ENCODE measurements around the gene JOSD2. TPM values are rescaled to one million over a fixed set of nuclear protein-coding genes. Genes with fewer than 3 reads are reported as not detected.
A peak's percentile ranks its signal among the peaks of the same experiment; 100 is the strongest.

JOSD2 gene
- total and polyA plus RNA-seq, 2 donors (not counting 1 experiment from before 2014, with no cell fraction given): 25.0 to 32.8 TPM

DNA sequence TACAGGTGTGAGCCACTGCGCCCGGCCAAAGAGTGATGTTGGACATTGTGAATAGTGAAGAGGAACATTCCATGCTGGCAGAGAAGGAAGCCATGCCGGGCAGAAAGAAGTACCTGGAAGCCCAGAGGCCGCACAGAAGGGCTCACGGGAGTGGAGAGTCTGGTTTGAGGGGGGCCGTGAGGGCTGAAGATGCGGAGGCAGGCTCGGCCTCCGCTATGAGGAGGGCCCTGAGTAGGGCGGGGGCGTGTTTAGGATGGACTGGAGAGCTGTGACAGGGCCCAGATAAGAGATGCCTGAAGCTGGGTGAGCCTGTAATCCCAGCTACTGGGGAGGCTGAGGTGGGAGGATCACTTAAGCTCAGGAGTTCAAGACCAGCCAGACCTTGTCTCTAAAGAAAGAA is 1.6 kb downstream of the JOSD2 start:
- Histone ChIP-seq H3K79me2 (ENCODE audit: control insufficient read depth, insufficient read depth, low read length) (no peaks in the 10 kb centered on the region), H2AFZ (ENCODE audit: insufficient read depth, low read depth, low read length, poor library complexity, severe bottlenecking) (no peak overlapping the region), H3K9ac (ENCODE audit: low read length) (no peak overlapping the region), H3K27ac (ENCODE audit: low read length in 2 of 2) (peak overlapping the region in 1 of 2 donors; percentile 39), H3K9me3 (ENCODE audit: control extremely low read depth in 1 of 3, control insufficient read depth in 2 of 3, insufficient read depth in 1 of 3, low read length in 2 of 3) (peaks cover 0 to 4% (median 0%) of the 10 kb centered on the region in 3 donors), H3K4me3 (ENCODE audit: control extremely low read depth in 1 of 5, extremely low read depth in 1 of 5, insufficient read depth in 1 of 5, low read depth in 2 of 5, low read length in 4 of 5) (no peak overlapping the region), H3K4me2 (replicated peaks; ENCODE audit: low read depth, low read length, poor library complexity, severe bottlenecking) (no peak overlapping the region), H3K36me3 (replicated peaks in 1 of 2; ENCODE audit: control extremely low read depth in 1 of 2, control insufficient read depth in 1 of 2, extremely low read depth in 1 of 2, insufficient read depth in 2 of 2, low read length in 1 of 2) (no peaks in the 10 kb centered on the region), H4K20me1 (ENCODE audit: control insufficient read depth, insufficient read depth, low read length, poor library complexity, severe bottlenecking) (no peaks in the 10 kb centered on the region), H3K27me3 (replicated peaks in 1 of 4; ENCODE audit: control extremely low read depth in 1 of 4, control insufficient read depth in 3 of 4, insufficient read depth in 4 of 4, low read length in 3 of 4) (peaks cover 0 to 13% (median 0%) of the 10 kb centered on the region in 4 experiments), H3K4me1 (ENCODE audit: control insufficient read depth in 2 of 2, insufficient read depth in 2 of 2, low read length in 2 of 2) (peaks cover 14 to 20% of the 10 kb centered on the region in 2 donors)
- Mint-ChIP-seq H3K27me3 (peaks cover 2% of the 10 kb centered on the region), H3K9me3 (ENCODE audit: insufficient read depth) (no peaks in the 10 kb centered on the region), H3K4me1 (peaks cover 17% of the 10 kb centered on the region), H3K4me3 (peak overlapping the region; percentile 26), H3K27ac (peak overlapping the region; percentile 42)
- no peak for DNase-seq
- ChIA-PET POLR2A (interaction anchor here (0.7 kb wide), 1 partner anchor 27 kb away, joined by 3 read pairs; no protein-coding TSS in a partner anchor), CTCF (interaction anchor here (0.7 to 1.0 kb wide), 2 partner anchors 49 to 141 kb away, joined by 3 to 5 read pairs; no protein-coding TSS in a partner anchor)
- 89% methylated on average over 11 of the region's 11 CpGs for WGBS (ENCODE audit: insufficient coverage)
- intact Hi-C loops (cut with micrococcal nuclease): no loop called here
- TF ChIP-seq EZH2 (IDR thresholded peaks at IDR 0.05; ENCODE audit: borderline replicate concordance, insufficient read depth, low read depth, low read length, poor library complexity, severe bottlenecking): no peak
- TF ChIP-seq CTCF (IDR thresholded peaks at IDR 0.05): no peak
- no peak for ATAC-seq (ENCODE audit: low read depth)

DNA sequence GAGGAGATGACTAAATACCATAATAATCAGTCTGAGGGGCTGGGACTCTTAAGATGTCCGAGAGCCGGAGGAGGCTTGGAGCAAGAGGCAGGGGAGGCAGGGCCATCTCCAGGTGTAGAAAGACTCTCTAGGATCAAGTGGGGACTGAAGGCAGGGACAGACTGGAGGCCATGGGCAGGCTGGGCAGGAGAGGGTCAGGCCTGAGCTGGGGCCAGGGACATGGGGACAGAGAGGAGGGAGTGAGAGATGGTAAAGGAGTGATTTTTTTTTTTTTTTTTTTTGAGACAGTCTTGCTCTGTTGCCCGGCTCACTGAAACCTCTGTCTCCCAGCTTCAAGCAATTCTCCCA is 2.2 kb downstream of the JOSD2 start:
- peaks cover 0 to 4% (median 0%) of the 10 kb centered on the region in 3 donors for H3K9me3 ChIP-seq (ENCODE audit: control extremely low read depth in 1 of 3, control insufficient read depth in 2 of 3, insufficient read depth in 1 of 3, low read length in 2 of 3)
- DNase-seq (no peak), ATAC-seq (ENCODE audit: low read depth) (no peak)
- H3K4me3 ChIP-seq (ENCODE audit: control extremely low read depth in 1 of 5, extremely low read depth in 1 of 5, insufficient read depth in 1 of 5, low read depth in 2 of 5, low read length in 4 of 5): no peak overlapping the region
- ChIA-PET POLR2A (interaction anchor here (0.6 kb wide), 2 partner anchors 79 to 145 kb away, joined by 3 read pairs; no protein-coding TSS in a partner anchor), CTCF (interaction anchor here (1.0 kb wide), 1 partner anchor 48 kb away, joined by 5 read pairs; no protein-coding TSS in a partner anchor)
- H3K27ac ChIP-seq (ENCODE audit: low read length in 2 of 2): no peak overlapping the region
- Mint-ChIP-seq H3K4me1 (peaks cover 17% of the 10 kb centered on the region), H3K4me3 (no peak overlapping the region), H3K27me3 (no peaks in the 10 kb centered on the region), H3K9me3 (ENCODE audit: insufficient read depth) (no peaks in the 10 kb centered on the region), H3K27ac (peak overlapping the region; percentile 43)
- no peak overlapping the region for H2AFZ ChIP-seq (ENCODE audit: insufficient read depth, low read depth, low read length, poor library complexity, severe bottlenecking)
- no peaks in the 10 kb centered on the region for H4K20me1 ChIP-seq (ENCODE audit: control insufficient read depth, insufficient read depth, low read length, poor library complexity, severe bottlenecking)
- TF ChIP-seq CTCF (IDR thresholded peaks at IDR 0.05) (no peak), EZH2 (IDR thresholded peaks at IDR 0.05; ENCODE audit: borderline replicate concordance, insufficient read depth, low read depth, low read length, poor library complexity, severe bottlenecking) (no peak)
- no peaks in the 10 kb centered on the region for H3K36me3 ChIP-seq (replicated peaks in 1 of 2; ENCODE audit: control extremely low read depth in 1 of 2, control insufficient read depth in 1 of 2, extremely low read depth in 1 of 2, insufficient read depth in 2 of 2, low read length in 1 of 2)
- H3K79me2 ChIP-seq (ENCODE audit: control insufficient read depth, insufficient read depth, low read length): no peaks in the 10 kb centered on the region
- WGBS (ENCODE audit: insufficient coverage): 94% methylated on average over 2 of the region's 3 CpGs
- H3K4me2 ChIP-seq (replicated peaks; ENCODE audit: low read depth, low read length, poor library complexity, severe bottlenecking): no peak overlapping the region
- H3K4me1 ChIP-seq (ENCODE audit: control insufficient read depth in 2 of 2, insufficient read depth in 2 of 2, low read length in 2 of 2): peaks cover 14 to 20% of the 10 kb centered on the region in 2 donors
- H3K9ac ChIP-seq (ENCODE audit: low read length): no peak overlapping the region
- intact Hi-C loops (cut with micrococcal nuclease): no loop called here
- H3K27me3 ChIP-seq (replicated peaks in 1 of 4; ENCODE audit: control extremely low read depth in 1 of 4, control insufficient read depth in 3 of 4, insufficient read depth in 4 of 4, low read length in 3 of 4): peaks cover 0 to 9% (median 0%) of the 10 kb centered on the region in 4 experiments
